Measurements from ENCODE around the gene CAMK2A.

The CAMK2A gene

GRCh38 chr5:150297236-150297890 lies 7.8 kb upstream of the CAMK2A start:
- H3K4me3 ChIP-seq (ENCODE audit: low read depth, low read length): no peak overlapping the region
- DNase-seq (ENCODE audit: low read depth): no peak
- no peak for TF ChIP-seq CTCF (conservative IDR thresholded peaks at IDR 0.05; ENCODE audit: low read depth, low read length)

- no peak for TF ChIP-seq CTCF (conservative IDR thresholded peaks at IDR 0.05; ENCODE audit: low read depth, low read length)
- DNase-seq (ENCODE audit: low read depth): no peak
- no peak overlapping the region for H3K4me3 ChIP-seq (ENCODE audit: low read depth, low read length)
These were observed 6.9 kb upstream of the CAMK2A start for GRCh38 chr5:150296496-150296895.

- H3K4me3 ChIP-seq (ENCODE audit: low read depth, low read length): no peak overlapping the region
- no peak for TF ChIP-seq CTCF (conservative IDR thresholded peaks at IDR 0.05; ENCODE audit: low read depth, low read length)
- DNase-seq (ENCODE audit: low read depth): no peak
These were observed 6.3 kb upstream of the CAMK2A start for GRCh38 chr5:150295741-150296486.

GRCh38 chr5:150295172-150295634 lies 5.6 kb upstream of the CAMK2A start:
- TF ChIP-seq CTCF (conservative IDR thresholded peaks at IDR 0.05; ENCODE audit: low read depth, low read length): no peak
- no peak overlapping the region for H3K4me3 ChIP-seq (ENCODE audit: low read depth, low read length)
- DNase-seq (ENCODE audit: low read depth): peak; percentile 63

GRCh38 chr5:150294551-150295071 lies 5.0 kb upstream of the CAMK2A start:
- no peak overlapping the region for H3K4me3 ChIP-seq (ENCODE audit: low read depth, low read length)
- TF ChIP-seq CTCF (conservative IDR thresholded peaks at IDR 0.05; ENCODE audit: low read depth, low read length): no peak
- no peak for DNase-seq (ENCODE audit: low read depth)

GRCh38 chr5:150293091-150293941 lies 3.7 kb upstream of the CAMK2A start:
- TF ChIP-seq CTCF (conservative IDR thresholded peaks at IDR 0.05; ENCODE audit: low read depth, low read length): peak; percentile 4
- no peak overlapping the region for H3K4me3 ChIP-seq (ENCODE audit: low read depth, low read length)
- DNase-seq (ENCODE audit: low read depth): no peak

All from choroid plexus epithelial cell (primary cell).